Panc1 (cell line): ENCODE data around the gene MCF2L. TPM values are rescaled to one million over a fixed set of nuclear protein-coding genes. Genes with fewer than 3 reads are reported as not detected.

ENCODE experiments used
- ATAC-seq: fragments of 200-7000 bp; cut with Tn5 transposase; 2 replicates; pipeline ENCODE4 v1.9.1; 2020; ENCODE audit warnings: mild to moderate bottlenecking, moderate library complexity
- BruUV-seq: library from RNA; stranded (reverse); fragments of 400-500 nt; replicated peaks from 2 replicates; lab custom pipeline; 2021; lab: Mats Ljungman, UMichigan
- CTCF ChIA-PET: fragments of 300-600 bp; sonication (Branson Sonifier 250); formaldehyde crosslinking; loops from one replicate; lab custom pipeline; 2022; ENCODE audit warnings: antibody characterized with exemption; lab: Charles Lee
- POLR2A ChIA-PET: fragments of 300-600 bp; sonication (Branson Sonifier 250); formaldehyde crosslinking; loops from one replicate; lab custom pipeline; 2022; ENCODE audit warnings: antibody characterized with exemption; lab: Charles Lee
- DNase-seq: peaks from one replicate; pipeline ENCODE4 v3.0.0-alpha.2; 2010; ENCODE audit warnings: low read depth, low spot score
- H3K27ac ChIP-seq: 2 replicates; pipeline ENCODE4 v1.5.1; 2011; ENCODE audit warnings: mild to moderate bottlenecking, low read length, inconsistent platforms
- H3K27me3 ChIP-seq: fragments of 200-500 bp; sonication (Bioruptor generic); 2 replicates; pipeline ENCODE4 v1.6.0; 2014; ENCODE audit warnings: low read length, inconsistent platforms; ENCODE audit not compliant: control insufficient read depth, insufficient read depth
- H3K36me3 ChIP-seq: fragments of 200-500 bp; sonication (Bioruptor generic); 2 replicates; pipeline ENCODE4 v1.5.1; 2014; ENCODE audit warnings: inconsistent platforms, mild to moderate bottlenecking, low read length, moderate library complexity; ENCODE audit not compliant: control insufficient read depth, insufficient read depth
- H3K4me1 ChIP-seq: 2 replicates; pipeline ENCODE4 v1.5.1; 2011; ENCODE audit warnings: inconsistent platforms, mild to moderate bottlenecking, low read length, moderate library complexity; ENCODE audit not compliant: control insufficient read depth, insufficient read depth
- H3K4me3 ChIP-seq, 2 experiments: 2 replicates each; pipeline ENCODE4 v1.5.1; 2011 to 2012; ENCODE audit warnings: low read depth in 2 of 2, low read length in 2 of 2, mild to moderate bottlenecking in 2 of 2, inconsistent platforms in 1 of 2, moderate library complexity in 1 of 2
- H3K9me3 ChIP-seq: fragments of 200-500 bp; sonication (Bioruptor generic); 2 replicates; pipeline ENCODE4 v1.5.1; 2014; ENCODE audit warnings: low read depth, mild to moderate bottlenecking, inconsistent platforms, low read length, moderate library complexity; ENCODE audit not compliant: control insufficient read depth, insufficient read depth
- CTCF ChIP-seq: fragments of 450-650 bp; IDR thresholded peaks from 2 replicates; pipeline ENCODE4 v1.5.1; 2017; ENCODE audit warnings: mild to moderate bottlenecking
- POLR2AphosphoS5 ChIP-seq: IDR thresholded peaks from 2 replicates; pipeline ENCODE4 v1.6.1; 2012; ENCODE audit warnings: mild to moderate bottlenecking, low read depth, low read length, moderate library complexity
- REST ChIP-seq, 2 experiments: IDR thresholded peaks; 2 replicates each; pipeline ENCODE4 v1.6.1; 2011 to 2012; ENCODE audit warnings: low read depth in 2 of 2, control low read depth in 1 of 2, low read length in 1 of 2, mild to moderate bottlenecking in 1 of 2, moderate library complexity in 1 of 2; ENCODE audit not compliant: insufficient read depth in 1 of 2
- SIN3A ChIP-seq: IDR thresholded peaks from 2 replicates; pipeline ENCODE4 v1.6.1; 2012; ENCODE audit warnings: low read depth, mild to moderate bottlenecking, low read length, moderate library complexity, borderline replicate concordance; ENCODE audit not compliant: insufficient read depth
- TCF7L2 ChIP-seq: IDR thresholded peaks from 2 replicates; pipeline ENCODE4 v1.6.1; 2011; ENCODE audit warnings: mild to moderate bottlenecking, low read depth, low read length, inconsistent platforms
- in situ Hi-C: cut with HindIII; loops from 2 replicates; pipeline ENCODE4 v1.10.0; 2016; ENCODE audit warnings: low sequenced_read_pairs, low pct_unique_long_range_greater_than_20kb
- intact Hi-C: fragments of 100-400 bp; cut with micrococcal nuclease; formaldehyde crosslinking; loops from one replicate; pipeline ENCODE4 v1.10.0; 2022; ENCODE audit not compliant: unreplicated experiment
- total RNA-seq: library from RNA; stranded (reverse); gene quantifications from one replicate; pipeline ENCODE4 v1.2.1, GENCODE V29; 2021; ENCODE audit not compliant: unreplicated experiment

MCF2L gene
- total RNA-seq, 1 experiment from 2014 or later, result 0.57 TPM

GRCh38 chr13:113080361-113080831, 111.4 kb downstream of the MCF2L start:
- TF ChIP-seq POLR2AphosphoS5, result no peak
- no peak for TF ChIP-seq CTCF
- no peak for TF ChIP-seq TCF7L2
- TF ChIP-seq REST (IDR thresholded peaks at IDR 0.05; ENCODE audit: insufficient read depth in 1 of 2, low read depth in 2 of 2, low read length in 1 of 2), result no peak
- intact Hi-C loops (no loop called here), in situ Hi-C loops (no loop called here)
- H3K4me1 ChIP-seq, result no peaks in the 10 kb centered on the region
- no TSS peak for BruUV-seq
- no peaks in the 10 kb centered on the region for H3K36me3 ChIP-seq
- CTCF ChIA-PET, result no interaction called here
- no peak for ATAC-seq
- H3K9me3 ChIP-seq, result no peaks in the 10 kb centered on the region
- no peak for DNase-seq
- no peak overlapping the region for H3K27ac ChIP-seq
- H3K4me3 ChIP-seq, result no peak overlapping the region
- H3K27me3 ChIP-seq, result no peaks in the 10 kb centered on the region
- POLR2A ChIA-PET, result no interaction called here

GRCh38 chr13:113080901-113081521, 112.0 kb downstream of the MCF2L start:
- Histone ChIP-seq H3K4me1 (no peaks in the 10 kb centered on the region), H3K9me3 (no peaks in the 10 kb centered on the region), H3K27ac (no peak overlapping the region), H3K27me3 (no peaks in the 10 kb centered on the region), H3K36me3 (no peaks in the 10 kb centered on the region), H3K4me3 (no peak overlapping the region)
- TF ChIP-seq TCF7L2 (no peak), SIN3A (no peak), POLR2AphosphoS5 (no peak), REST (IDR thresholded peaks at IDR 0.05; ENCODE audit: insufficient read depth in 1 of 2, low read depth in 2 of 2, low read length in 1 of 2) (no peak), CTCF (no peak)
- ATAC-seq, result 0 out of 2 replicates have a peak, but pooled peaks have one; percentile 36
- intact Hi-C loops, result no loop called here
- BruUV-seq, result no TSS peak
- POLR2A ChIA-PET, result no interaction called here
- CTCF ChIA-PET, result no interaction called here
- no peak for DNase-seq
- in situ Hi-C loops, result no loop called here
